DMS53 treated with DMSO at 0.1 percent for 48 hours (cell line): ENCODE data around the gene TSHZ2.
"Not testable (repeated sequence)": the region's sequence is repeated elsewhere in the genome, so short reads cannot be mapped to it uniquely, and the experiment has no call there.

Source experiments
- DNase-seq: peaks from one replicate; lab custom pipeline; 2025; ENCODE audit not compliant: unreplicated experiment; lab: John Stamatoyannopoulos, UW

The TSHZ2 gene

GRCh38 chr20:53023732-53024520 is 51.8 kb downstream of the TSHZ2 start:
- no peak for DNase-seq

- not testable (repeated sequence) for DNase-seq
These were observed 52.5 kb downstream of the TSHZ2 start for GRCh38 chr20:53024653-53025052.

- DNase-seq: no peak
These were observed 54.9 kb downstream of the TSHZ2 start for GRCh38 chr20:53027089-53027488.

- no peak for DNase-seq
These were observed 56.3 kb downstream of the TSHZ2 start for GRCh38 chr20:53028337-53029007.

GRCh38 chr20:53030061-53030460 is 57.9 kb downstream of the TSHZ2 start:
- no peak for DNase-seq

DNA sequence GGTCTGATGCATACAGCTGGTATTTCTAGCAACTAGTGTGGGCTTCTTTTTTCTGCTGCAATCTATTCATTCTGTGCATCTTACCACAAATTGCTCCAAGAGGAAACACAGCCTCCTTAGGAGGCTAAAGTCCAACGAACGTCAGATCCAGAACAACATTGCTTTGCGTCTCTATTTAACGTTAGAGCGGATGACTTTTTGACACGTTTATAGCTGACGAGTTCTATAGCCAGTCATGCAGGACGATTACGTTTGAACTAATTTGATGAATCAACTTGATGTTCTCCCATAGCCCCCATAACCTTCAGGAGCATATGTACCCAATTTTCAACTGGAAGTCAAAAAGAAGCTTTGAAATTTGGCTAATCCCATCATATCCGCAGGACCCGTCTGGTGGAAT is 59.9 kb downstream of the TSHZ2 start:
- DNase-seq: no peak

DNA sequence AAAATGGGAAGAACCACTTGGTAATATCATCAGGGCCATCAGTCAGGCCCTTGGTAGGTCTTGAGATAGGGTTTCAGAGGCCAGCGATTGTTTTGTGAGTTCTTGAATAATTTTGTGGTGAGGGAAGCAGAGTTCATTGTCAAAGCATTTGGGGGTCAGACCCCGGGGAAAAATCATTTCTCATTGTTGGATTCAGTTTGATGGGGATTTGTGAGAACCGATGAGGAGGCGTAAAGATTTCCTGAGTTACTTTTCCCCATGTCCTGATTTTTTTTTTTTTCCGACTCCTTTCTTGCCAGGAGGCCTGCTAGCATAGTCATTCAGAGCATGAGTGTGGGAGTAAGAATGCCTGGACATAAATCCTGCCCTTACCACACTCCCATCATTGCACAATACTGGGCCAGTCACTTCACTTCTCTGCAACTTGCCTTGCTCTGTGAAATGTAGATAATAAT is 60.3 kb downstream of the TSHZ2 start:
- DNase-seq: no peak

GRCh38 chr20:53033176-53033575 is 61.0 kb downstream of the TSHZ2 start:
- no peak for DNase-seq

DNA sequence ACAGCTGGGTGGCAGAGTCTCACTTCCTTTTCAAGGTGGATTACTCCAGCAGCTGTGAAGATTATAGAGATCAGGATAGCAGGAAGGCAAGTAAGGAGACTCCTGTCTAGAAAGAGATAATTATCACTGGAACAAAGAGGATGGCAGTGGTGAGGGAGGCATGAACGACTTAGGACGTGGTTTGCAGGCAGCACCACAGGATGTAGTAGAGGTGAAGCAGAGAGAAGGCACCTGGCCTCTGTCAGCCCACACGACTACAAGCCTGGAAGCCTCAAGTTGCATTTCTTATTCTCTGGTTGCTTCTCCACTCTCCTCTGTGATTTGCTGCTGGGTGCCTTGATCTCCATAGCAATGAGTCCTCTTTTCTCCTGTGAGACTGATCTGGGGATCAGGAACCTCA is 62.7 kb downstream of the TSHZ2 start:
- no peak for DNase-seq

DNA sequence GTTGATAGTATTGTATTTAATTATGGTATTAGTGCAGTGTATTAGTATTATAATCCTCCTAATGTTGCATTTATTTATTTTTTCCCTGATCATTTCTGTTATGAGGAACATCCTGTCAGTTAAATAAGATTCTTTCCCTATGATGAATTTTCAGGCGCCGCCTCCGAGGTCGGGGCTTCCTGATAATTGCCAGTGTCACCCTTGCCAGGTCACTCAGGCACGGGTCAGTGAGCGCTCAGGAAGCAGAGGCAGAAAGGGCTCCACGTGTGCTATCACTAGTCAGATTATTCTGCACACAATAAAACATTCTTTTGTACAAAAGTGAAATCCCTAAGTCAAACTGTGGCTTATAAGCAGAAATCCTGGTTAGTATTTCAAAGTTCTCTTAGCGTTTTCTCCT is 64.8 kb downstream of the TSHZ2 start:
- no peak for DNase-seq

GRCh38 chr20:53037621-53038020 is 65.5 kb downstream of the TSHZ2 start:
- DNase-seq: no peak

GRCh38 chr20:53038299-53038698 is 66.1 kb downstream of the TSHZ2 start:
- no peak for DNase-seq

DNA sequence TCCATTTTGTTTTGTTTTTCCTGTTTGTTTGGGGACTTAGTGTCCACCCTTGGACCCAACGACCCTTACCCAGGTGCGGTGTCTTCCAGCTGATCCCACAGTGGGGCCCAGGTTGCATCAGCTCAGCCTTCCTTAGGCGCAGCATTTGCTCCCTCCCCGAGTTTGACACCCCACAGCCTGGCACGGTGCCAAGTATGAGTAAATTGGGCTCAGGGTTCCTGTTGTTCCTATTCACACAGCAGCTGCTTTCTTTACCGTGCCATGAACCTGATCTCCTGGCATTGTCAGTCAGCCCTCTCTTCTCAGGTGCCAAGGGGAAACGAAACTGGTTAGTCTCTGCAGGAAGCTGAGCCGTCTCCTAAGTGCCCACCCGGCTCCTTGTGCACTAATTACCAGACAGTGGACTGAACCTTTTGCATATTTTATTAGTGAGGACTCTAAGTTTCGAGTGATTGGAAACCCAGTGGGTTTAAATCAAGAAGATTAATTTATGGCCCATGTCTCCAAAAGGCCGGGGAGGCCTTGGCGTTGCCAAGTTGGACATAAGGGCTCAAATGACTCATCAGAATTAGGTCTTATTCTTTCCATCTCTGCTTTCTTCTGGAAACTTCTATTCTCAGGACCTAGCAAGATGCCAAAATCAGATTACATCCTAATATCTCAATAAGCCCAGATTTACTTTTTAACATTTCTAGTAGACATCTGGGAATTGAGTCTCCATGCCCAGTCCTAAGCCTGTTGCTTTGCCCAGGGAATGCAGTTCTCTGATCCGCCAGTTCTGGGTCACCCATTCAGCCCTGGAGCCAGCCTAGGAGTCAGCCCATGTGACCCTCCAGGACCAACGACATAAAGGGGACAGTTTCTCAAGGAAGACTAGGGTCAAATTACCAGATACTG is 68.8 kb downstream of the TSHZ2 start:
- no peak for DNase-seq

GRCh38 chr20:53042521-53042920 is 70.4 kb downstream of the TSHZ2 start:
- DNase-seq: no peak

GRCh38 chr20:53044296-53044695 is 72.1 kb downstream of the TSHZ2 start:
- DNase-seq: no peak

DNA sequence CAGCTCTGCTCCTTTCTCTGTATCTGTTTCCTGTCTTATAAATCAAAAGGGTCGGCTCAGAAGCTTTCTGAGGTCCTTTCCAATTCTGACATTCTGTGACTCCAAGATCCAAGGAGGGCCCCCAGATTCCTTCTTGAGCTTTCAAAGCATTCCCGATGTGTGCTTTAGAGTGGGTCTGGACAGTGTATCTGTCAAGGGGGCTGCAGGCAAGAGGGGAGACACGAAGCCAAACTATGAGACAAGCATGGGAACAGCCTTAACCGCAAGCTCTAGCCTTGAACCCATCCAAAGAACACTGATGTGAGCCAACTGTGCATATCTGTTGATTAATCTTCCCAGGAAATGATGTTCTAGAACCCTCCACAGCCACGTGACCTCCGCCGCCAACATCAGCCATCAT is 73.8 kb downstream of the TSHZ2 start:
- DNase-seq: no peak

- DNase-seq: no peak
These were observed 75.0 kb downstream of the TSHZ2 start for GRCh38 chr20:53047203-53047602.

GRCh38 chr20:53048387-53048786 is 76.2 kb downstream of the TSHZ2 start:
- DNase-seq: no peak

GRCh38 chr20:53050338-53050737 is 78.2 kb downstream of the TSHZ2 start:
- no peak for DNase-seq

GRCh38 chr20:53052380-53052779 is 80.2 kb downstream of the TSHZ2 start:
- DNase-seq: no peak

DNA sequence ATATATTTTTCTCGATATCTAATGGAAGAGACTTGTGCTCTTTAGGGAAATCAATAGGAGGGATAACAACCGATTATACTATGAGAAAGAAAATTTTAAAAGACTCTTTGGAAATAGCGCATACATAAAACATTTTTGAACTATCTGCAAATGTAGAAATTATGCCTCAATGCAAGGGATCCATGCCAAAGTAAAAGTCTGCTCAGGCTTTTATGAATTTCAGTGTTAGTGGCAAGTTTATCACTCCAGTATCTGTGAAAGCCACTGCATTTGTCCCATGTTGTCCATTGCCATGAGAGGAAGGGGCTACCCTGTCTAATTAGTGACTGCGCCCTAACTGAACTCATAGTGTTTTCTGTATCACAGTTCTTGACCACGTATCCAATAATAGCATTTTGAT is 81.4 kb downstream of the TSHZ2 start:
- DNase-seq: no peak
